ENCODE data around the gene ZNF540. TPM values are rescaled to one million over a fixed set of nuclear protein-coding genes. Genes with fewer than 3 reads are reported as not detected.
"Not testable (repeated sequence)": the region's sequence is repeated elsewhere in the genome, so short reads cannot be mapped to it uniquely, and the experiment has no call there.

The ZNF540 gene
- polyA plus RNA-seq (ENCODE audit: insufficient read length) = 3.6 TPM

GRCh38 chr19:37594304-37594981, at the start of gene ZNF540, which contains the start of gene ZNF571:
Gene ZNF540 (plus strand): TSS chr19:37594876. CDS start chr19:37598448, 3,572 bp downstream.
Gene ZNF571 (minus strand): TSS chr19:37594792. CDS start chr19:37586676, 8,116 bp downstream.
- DNase-seq = peak; percentile 95

- peak; percentile 62 for DNase-seq
These were observed 43.3 kb upstream of the ZNF540 start for GRCh38 chr19:37551129-37551993.

GRCh38 chr19:37563518-37563917, 31.2 kb upstream of the ZNF540 start:
- DNase-seq = no peak

- no peak for DNase-seq
These were observed 29.9 kb upstream of the ZNF540 start for GRCh38 chr19:37564624-37565369.

GRCh38 chr19:37565370-37565669, 29.4 kb upstream of the ZNF540 start:
- no peak for DNase-seq

- DNase-seq = no peak
These were observed 22.5 kb upstream of the ZNF540 start for GRCh38 chr19:37572203-37572602.

- DNase-seq = no peak
These were observed 11.3 kb upstream of the ZNF540 start for GRCh38 chr19:37583340-37583739.

- DNase-seq = no peak
These were observed 726 bp upstream of the ZNF540 start for GRCh38 chr19:37593996-37594303.

- no peak for DNase-seq
These were observed 306 bp downstream of the ZNF540 start for GRCh38 chr19:37594982-37595382.

- no peak for DNase-seq
These were observed 40.7 kb downstream of the ZNF540 start for GRCh38 chr19:37635076-37636056.

- DNase-seq = no peak
These were observed 59.4 kb downstream of the ZNF540 start for GRCh38 chr19:37654118-37654517.

GRCh38 chr19:37654629-37655300, 60.1 kb downstream of the ZNF540 start:
- peak; percentile 26 for DNase-seq

- peak; percentile 90 for DNase-seq
These were observed 60.6 kb downstream of the ZNF540 start, which contains the start of gene ZFP30 for GRCh38 chr19:37655301-37655688. Gene ZFP30 (minus strand): TSS chr19:37655465. CDS start chr19:37647822, 7,643 bp downstream.

- DNase-seq = peak; percentile 84
These were observed 61.2 kb downstream of the ZNF540 start for GRCh38 chr19:37655689-37656371.

GRCh38 chr19:37657157-37657556, 62.5 kb downstream of the ZNF540 start:
- DNase-seq = not testable (repeated sequence)

Other genes with a start within 250 kb of the ZNF540 start
- gene ZNF527, start 223.8 kb upstream of the ZNF540 start, polyA plus RNA-seq (ENCODE audit: insufficient read length) = 5.8 TPM
- gene ZNF569, start 127.4 kb upstream of the ZNF540 start, polyA plus RNA-seq (ENCODE audit: insufficient read length) = 8.4 TPM
- gene ZNF570, start 125.5 kb upstream of the ZNF540 start, polyA plus RNA-seq (ENCODE audit: insufficient read length) = 6.6 TPM
- gene ZNF793, start 87.9 kb upstream of the ZNF540 start, polyA plus RNA-seq (ENCODE audit: insufficient read length) = 12.6 TPM
- gene ZNF571, start 84 bp upstream of the ZNF540 start, polyA plus RNA-seq (ENCODE audit: insufficient read length) = 6.7 TPM
- gene ZFP30, start 60.6 kb downstream of the ZNF540 start, polyA plus RNA-seq (ENCODE audit: insufficient read length) = 12.3 TPM
- gene ZNF607, start 124.9 kb downstream of the ZNF540 start, polyA plus RNA-seq (ENCODE audit: insufficient read length) = 4.8 TPM
- gene ZNF573, start 184.7 kb downstream of the ZNF540 start, polyA plus RNA-seq (ENCODE audit: insufficient read length) = 11.9 TPM

All from hindlimb muscle (tissue), 1 donor.